ENCODE results near the gene DSTN.

DSTN gene

GRCh38 chr20:17622851-17623508 is 53.1 kb downstream of the DSTN start (continued):
- TF ChIP-seq ESRRG (CRISPR knock-in tag; IDR thresholded peaks at IDR 0.05) (no peak), RARB (CRISPR knock-in tag; IDR thresholded peaks at IDR 0.05) (no peak), BACH2 (CRISPR knock-in tag; IDR thresholded peaks at IDR 0.05; ENCODE audit: borderline replicate concordance) (no peak), TCF4 (CRISPR knock-in tag; IDR thresholded peaks at IDR 0.05; ENCODE audit: borderline replicate concordance) (no peak), CSRNP3 (CRISPR knock-in tag; IDR thresholded peaks at IDR 0.05) (no peak), TOX (CRISPR knock-in tag; IDR thresholded peaks at IDR 0.05; ENCODE audit: borderline replicate concordance) (no peak), ZFP30 (CRISPR knock-in tag; IDR thresholded peaks at IDR 0.05) (no peak)

- TF ChIP-seq GLIS3 (CRISPR knock-in tag; IDR thresholded peaks at IDR 0.05) (no peak), TSHZ2 (CRISPR knock-in tag; IDR thresholded peaks at IDR 0.05) (no peak), ZNF8 (CRISPR knock-in tag; IDR thresholded peaks at IDR 0.05) (no peak), PPARA (CRISPR knock-in tag; IDR thresholded peaks at IDR 0.05; ENCODE audit: borderline replicate concordance) (no peak)
Measured at GRCh38 chr20:17624070-17624469, 54.2 kb downstream of the DSTN start.

GRCh38 chr20:17624551-17625245 is 54.8 kb downstream of the DSTN start:
- ATAC-seq, result no peak
- no peak for TF ChIP-seq ESRRG (CRISPR knock-in tag; IDR thresholded peaks at IDR 0.05)
- TF ChIP-seq PPARA (CRISPR knock-in tag; IDR thresholded peaks at IDR 0.05; ENCODE audit: borderline replicate concordance), result no peak
- TF ChIP-seq SNAI2 (CRISPR knock-in tag; IDR thresholded peaks at IDR 0.05), result no peak
- TF ChIP-seq ZFP3 (CRISPR knock-in tag; IDR thresholded peaks at IDR 0.05), result no peak
- TF ChIP-seq ZNF565 (CRISPR knock-in tag; conservative IDR thresholded peaks at IDR 0.05; ENCODE audit: low read depth), result no peak
- TF ChIP-seq ZNF70 (CRISPR knock-in tag; IDR thresholded peaks at IDR 0.05), result no peak
- TF ChIP-seq TOX (CRISPR knock-in tag; IDR thresholded peaks at IDR 0.05; ENCODE audit: borderline replicate concordance), result no peak
- no peak for TF ChIP-seq TCF4 (CRISPR knock-in tag; IDR thresholded peaks at IDR 0.05; ENCODE audit: borderline replicate concordance)
- no peak for TF ChIP-seq ZC3H10 (CRISPR knock-in tag; IDR thresholded peaks at IDR 0.05)

More at GRCh38 chr20:17624070-17624469, 54.2 kb downstream of the DSTN start:
- no peak for ATAC-seq

GRCh38 chr20:17625246-17626051 is 55.6 kb downstream of the DSTN start:
- TF ChIP-seq ARNTL (CRISPR knock-in tag; IDR thresholded peaks at IDR 0.05; ENCODE audit: borderline replicate concordance, low read depth) (no peak), TCF4 (CRISPR knock-in tag; IDR thresholded peaks at IDR 0.05; ENCODE audit: borderline replicate concordance) (no peak), CSDC2 (CRISPR knock-in tag; IDR thresholded peaks at IDR 0.05) (no peak), ZC3H10 (CRISPR knock-in tag; IDR thresholded peaks at IDR 0.05) (no peak), PATZ1 (CRISPR knock-in tag; IDR thresholded peaks at IDR 0.05; ENCODE audit: borderline replicate concordance) (no peak), ESRRG (CRISPR knock-in tag; IDR thresholded peaks at IDR 0.05) (no peak), CREB5 (CRISPR knock-in tag; IDR thresholded peaks at IDR 0.05; ENCODE audit: low read depth) (no peak), GLIS3 (CRISPR knock-in tag; IDR thresholded peaks at IDR 0.05) (no peak), RARB (CRISPR knock-in tag; IDR thresholded peaks at IDR 0.05) (no peak)
- ATAC-seq, result no peak
